H7 (cell line): ENCODE data around the gene TNFAIP8L1. TPM values are rescaled to one million over a fixed set of nuclear protein-coding genes. Genes with fewer than 3 reads are reported as not detected.
A peak's percentile ranks its signal among the peaks of the same experiment; 100 is the strongest.
"Not testable (repeated sequence)": the region's sequence is repeated elsewhere in the genome, so short reads cannot be mapped to it uniquely, and the experiment has no call there.

Source experiments
- DNase-seq: peaks from one replicate; pipeline ENCODE4 v3.0.0; 2012
- H3K27me3 ChIP-seq: 2 replicates; pipeline ENCODE4 v1.6.0; 2011; ENCODE audit warnings: mild to moderate bottlenecking, low read length; ENCODE audit not compliant: control insufficient read depth, insufficient read depth
- H3K36me3 ChIP-seq: replicated peaks from 2 replicates; pipeline ENCODE4 v1.5.1; 2011; ENCODE audit warnings: low read length; ENCODE audit not compliant: control insufficient read depth, insufficient read depth
- H3K4me3 ChIP-seq: 2 replicates; pipeline ENCODE4 v1.5.1; 2011; ENCODE audit warnings: low read depth, mild to moderate bottlenecking, control low read depth, low read length, moderate library complexity; ENCODE audit not compliant: insufficient read depth
- total RNA-seq: library from RNA; depleted of rRNA; stranded (reverse); fragments of >200 nt; shearing (Covaris generic); gene quantifications from 2 replicates; pipeline ENCODE4 v1.2.3, GENCODE V29; 2014; rRNA removed

TNFAIP8L1 gene
- 9.4 and 11.1 TPM in 2 replicates for total RNA-seq

- Histone ChIP-seq H3K36me3 (no peaks in the 10 kb centered on the region), H3K27me3 (peaks cover 7% of the 10 kb centered on the region), H3K4me3 (peak within 1 kb of the TSS; percentile 76)
- peak; percentile 100 for DNase-seq
These were observed at the start of gene TNFAIP8L1 for GRCh38 chr19:4638828-4639530. TSS of gene TNFAIP8L1 (plus strand) at chr19:4639516. CDS start at chr19:4651870, 12,354 bp downstream.

GRCh38 chr19:4589579-4590410 is 49.5 kb upstream of the TNFAIP8L1 start:
- Histone ChIP-seq H3K36me3 (no peaks in the 10 kb centered on the region), H3K4me3 (no peak overlapping the region), H3K27me3 (peaks cover 6% of the 10 kb centered on the region)
- DNase-seq: peak; percentile 67

- Histone ChIP-seq H3K27me3 (peaks cover 2% of the 10 kb centered on the region), H3K36me3 (no peaks in the 10 kb centered on the region), H3K4me3 (no peak overlapping the region)
- no peak for DNase-seq
These were observed 48.8 kb upstream of the TNFAIP8L1 start for GRCh38 chr19:4590559-4590958.

- DNase-seq: peak; percentile 54
- Histone ChIP-seq H3K27me3 (peaks cover 4% of the 10 kb centered on the region), H3K4me3 (no peak overlapping the region), H3K36me3 (no peaks in the 10 kb centered on the region)
These were observed 48.0 kb upstream of the TNFAIP8L1 start for GRCh38 chr19:4591320-4591719.

GRCh38 chr19:4592445-4592844 is 46.9 kb upstream of the TNFAIP8L1 start:
- Histone ChIP-seq H3K4me3 (no peak overlapping the region), H3K36me3 (no peaks in the 10 kb centered on the region), H3K27me3 (peaks cover 12% of the 10 kb centered on the region)
- DNase-seq: no peak

GRCh38 chr19:4593409-4593851 is 45.9 kb upstream of the TNFAIP8L1 start:
- peaks cover 14% of the 10 kb centered on the region for H3K27me3 ChIP-seq
- no peak for DNase-seq
- H3K36me3 ChIP-seq: no peaks in the 10 kb centered on the region
- H3K4me3 ChIP-seq: no peak overlapping the region

GRCh38 chr19:4594201-4594600 is 45.1 kb upstream of the TNFAIP8L1 start:
- DNase-seq: no peak
- H3K27me3 ChIP-seq: peaks cover 18% of the 10 kb centered on the region

GRCh38 chr19:4595158-4595557 is 44.2 kb upstream of the TNFAIP8L1 start:
- not testable (repeated sequence) for H3K4me3 ChIP-seq, H3K36me3 ChIP-seq, DNase-seq
- peaks cover 19% of the 10 kb centered on the region for H3K27me3 ChIP-seq

More at GRCh38 chr19:4594201-4594600, 45.1 kb upstream of the TNFAIP8L1 start:
- Histone ChIP-seq H3K4me3 (no peak overlapping the region), H3K36me3 (no peaks in the 10 kb centered on the region)

GRCh38 chr19:4596033-4596904 is 43.0 kb upstream of the TNFAIP8L1 start:
- peak; percentile 84 for DNase-seq
- Histone ChIP-seq H3K4me3 (no peak overlapping the region), H3K36me3 (no peaks in the 10 kb centered on the region), H3K27me3 (peaks cover 21% of the 10 kb centered on the region)

- Histone ChIP-seq H3K36me3 (no peaks in the 10 kb centered on the region), H3K27me3 (peaks cover 21% of the 10 kb centered on the region), H3K4me3 (peak overlapping the region; percentile 34)
- DNase-seq: peak; percentile 98
These were observed 41.9 kb upstream of the TNFAIP8L1 start for GRCh38 chr19:4597278-4597974.

- no peaks in the 10 kb centered on the region for H3K36me3 ChIP-seq
- H3K27me3 ChIP-seq: peaks cover 21% of the 10 kb centered on the region
- peak; percentile 98 for DNase-seq
- peak overlapping the region; percentile 63 for H3K4me3 ChIP-seq
These were observed 41.2 kb upstream of the TNFAIP8L1 start for GRCh38 chr19:4597975-4598671.

- Histone ChIP-seq H3K36me3 (no peaks in the 10 kb centered on the region), H3K4me3 (peak overlapping the region; percentile 63; the same call in 1 of the 2 replicates), H3K27me3 (peaks cover 21% of the 10 kb centered on the region)
- peak; percentile 81 for DNase-seq
These were observed 40.6 kb upstream of the TNFAIP8L1 start for GRCh38 chr19:4598712-4599111.

GRCh38 chr19:4600082-4600481 is 39.2 kb upstream of the TNFAIP8L1 start:
- Histone ChIP-seq H3K36me3 (no peaks in the 10 kb centered on the region), H3K4me3 (no peak overlapping the region), H3K27me3 (peaks cover 21% of the 10 kb centered on the region)
- DNase-seq: no peak
